Heart left ventricle (tissue), 16 donors: ENCODE data around the gene SNTB2. TPM values are rescaled to one million over a fixed set of nuclear protein-coding genes. Genes with fewer than 3 reads are reported as not detected.
A peak's percentile ranks its signal among the peaks of the same experiment; 100 is the strongest.
"Not testable (repeated sequence)": the region's sequence is repeated elsewhere in the genome, so short reads cannot be mapped to it uniquely, and the experiment has no call there.

Experiments
- ATAC-seq, 4 donors: fragments of 200-7000 bp; cut with Tn5 transposase; one replicate each; pipeline ENCODE4 v1.9.1; 2020 to 2022; ENCODE audit warnings: moderate library complexity in 4 of 4, mild to moderate bottlenecking in 3 of 4, moderate number of reproducible peaks in 1 of 4
- DNase-seq, 5 donors: peaks; one replicate each; pipeline ENCODE4 v3.0.0-alpha.2; 2020
- H3K27ac ChIP-seq, 12 donors: fragments of 200-600 bp; sonication (generic) in 4 of 12; one replicate each; pipeline versions ENCODE4 v1.5.0 to v1.8.0; 2016 to 2022; ENCODE audit warnings: mild to moderate bottlenecking in 2 of 12
- H3K27me3 ChIP-seq, 9 donors: fragments of 200-600 bp; sonication (generic) in 2 of 9; one replicate each; pipeline versions ENCODE4 v1.5.1 to v1.8.0; 2016 to 2022; ENCODE audit warnings: mild to moderate bottlenecking in 3 of 9
- H3K36me3 ChIP-seq, 9 donors: fragments of 200-600 bp; sonication (generic) in 2 of 9; one replicate each; pipeline versions ENCODE4 v1.5.0 to v1.8.0; 2018 to 2022; ENCODE audit warnings: mild to moderate bottlenecking in 2 of 9
- H3K4me1 ChIP-seq, 12 donors: fragments of 200-600 bp; sonication (generic) in 4 of 12; one replicate each; pipeline versions ENCODE4 v1.5.0 to v1.8.0; 2016 to 2022; ENCODE audit warnings: mild to moderate bottlenecking in 3 of 12
- H3K4me3 ChIP-seq, 12 donors: fragments of 200-600 bp; sonication (generic) in 4 of 12; one replicate each; pipeline versions ENCODE4 v1.5.0 to v1.8.0; 2017 to 2022; ENCODE audit warnings: mild to moderate bottlenecking in 9 of 12, moderate library complexity in 4 of 12
- H3K9me3 ChIP-seq, 12 donors: fragments of 200-600 bp; sonication (generic) in 4 of 12; one replicate each; pipeline versions ENCODE4 v1.5.0 to v1.8.0; 2016 to 2022; ENCODE audit warnings: mild to moderate bottlenecking in 1 of 12
- POLR2A ChIP-seq, 2 donors: fragments of 450-650 bp; IDR thresholded peaks; one replicate each; pipeline ENCODE4 v1.6.1; 2017; ENCODE audit warnings: antibody characterized with exemption in 2 of 2, mild to moderate bottlenecking in 2 of 2, moderate library complexity in 2 of 2
- WGBS, 4 donors: extraction: QIAGEN DNeasy Blood & Tissue Kit in 2 of 4; methylation state at CpG; one replicate each; pipeline versions ENCODE4 v1.1.5 to v1.1.7; 2013 to 2018; 5-methylcytosine and 5-hydroxymethylcytosine counted together
- intact Hi-C, 10 donors: fragments of 100-400 bp; cut with DNase I; formaldehyde crosslinking; loops; one replicate each; pipeline versions ENCODE4 v1.11.1 to v1.14.2; 2022
- polyA plus RNA-seq, 2 donors: library from polyadenylated mRNA; stranded (reverse); fragments of 200-250 nt; gene quantifications; one replicate each; pipeline ENCODE4 v1.2.3, GENCODE V29; 2013
- total RNA-seq, 9 donors: library from RNA; depleted of rRNA in 2 of 9; stranded (reverse); fragments of >200 nt in 2 of 9; fragmentation: NEBNext Ultra II Directional in 3 of 9; extraction: Animal tissue kit (Norgen Biotek cat#: 25700) in 3 of 9; gene quantifications; one replicate each; pipeline versions ENCODE4 v1.1.0 to v1.2.4, GENCODE V29; 2016 to 2023
- TF ChIP-seq, protein P1 (sequence below), 12 donors: fragments of 200-600 bp; sonication (generic) in 4 of 12; IDR thresholded peaks; one replicate each; pipeline versions ENCODE4 v1.5.0 to v1.8.0; 2018 to 2022; ENCODE audit warnings: antibody characterized with exemption in 12 of 12, mild to moderate bottlenecking in 5 of 12
- donor health status: ischemic (EF 13 %, LVEDD 7.1; RV severe dilation, severe dysfunction).
- donor health status: healthy with polysubstance abuse.
- donor health status: DM: no; HTN: yes; CAD: no.
- donor health status: DM: no; HTN: no; CAD: no.
- donor health status: ischemic (EF 25% LVEDD 6.9; RV normal size, moderate dysfunction).
- donor health status: ischemic (EF 25% LVEDD 5.7; RV mildly dilated, moderate dysfunction).
- donor health status: healthy.
- donor health status: DM: yes; HTN: yes; CAD: no.
- donor health status: ischemic (EF 35%, LVEDD 5.7; RV mildly dilated, moderate dysfunction).
- donor health status: nonischemic (EF 11% LVEDD 7.7; RV severe dilation, severe dysfunction).
- donor health status: DM: yes; HTN: yes; CAD: no.
- donor health status: PGD.
- donor health status: ischemic (EF 29% LVEDD 5.4; RV normal size, mild dysfunction).
- donor health status: nonischemic (EF 23%, LVEDD 6.1; RV moderate dilation, normal function).

Gene SNTB2
- total and polyA plus RNA-seq, 11 donors, result 2.2 to 28.5 (median 13.0) TPM

DNA sequence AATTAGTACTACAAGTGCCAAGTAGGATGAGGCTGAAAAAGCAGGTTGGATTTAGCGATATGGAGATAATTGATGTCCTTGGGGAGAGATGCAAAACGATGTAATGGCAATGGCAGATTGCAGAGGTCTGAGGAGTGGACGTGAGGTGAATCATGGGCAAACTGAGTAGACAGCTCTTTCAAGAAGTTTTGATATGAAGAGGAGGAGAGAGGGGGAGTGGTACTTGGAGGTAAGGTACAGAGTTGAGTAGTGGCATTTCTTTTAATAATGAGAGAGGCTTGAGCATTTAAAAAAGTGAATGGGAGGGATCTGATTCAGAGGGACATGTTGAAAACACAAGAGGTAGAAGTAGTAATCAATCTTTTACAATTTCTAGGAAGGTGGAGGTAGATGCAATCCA, 106.4 kb downstream of the SNTB2 start:
- Histone ChIP-seq H3K27ac (no peak overlapping the region), H3K4me3 (no peak overlapping the region), H3K36me3 (peaks cover 0 to 16% (median 0%) of the 10 kb centered on the region in 9 donors), H3K9me3 (no peaks in the 10 kb centered on the region), H3K4me1 (no peaks in the 10 kb centered on the region), H3K27me3 (no peaks in the 10 kb centered on the region)
- TF ChIP-seq POLR2A (IDR thresholded peaks at IDR 0.05), result no peak
- TF ChIP-seq, protein P1, sequence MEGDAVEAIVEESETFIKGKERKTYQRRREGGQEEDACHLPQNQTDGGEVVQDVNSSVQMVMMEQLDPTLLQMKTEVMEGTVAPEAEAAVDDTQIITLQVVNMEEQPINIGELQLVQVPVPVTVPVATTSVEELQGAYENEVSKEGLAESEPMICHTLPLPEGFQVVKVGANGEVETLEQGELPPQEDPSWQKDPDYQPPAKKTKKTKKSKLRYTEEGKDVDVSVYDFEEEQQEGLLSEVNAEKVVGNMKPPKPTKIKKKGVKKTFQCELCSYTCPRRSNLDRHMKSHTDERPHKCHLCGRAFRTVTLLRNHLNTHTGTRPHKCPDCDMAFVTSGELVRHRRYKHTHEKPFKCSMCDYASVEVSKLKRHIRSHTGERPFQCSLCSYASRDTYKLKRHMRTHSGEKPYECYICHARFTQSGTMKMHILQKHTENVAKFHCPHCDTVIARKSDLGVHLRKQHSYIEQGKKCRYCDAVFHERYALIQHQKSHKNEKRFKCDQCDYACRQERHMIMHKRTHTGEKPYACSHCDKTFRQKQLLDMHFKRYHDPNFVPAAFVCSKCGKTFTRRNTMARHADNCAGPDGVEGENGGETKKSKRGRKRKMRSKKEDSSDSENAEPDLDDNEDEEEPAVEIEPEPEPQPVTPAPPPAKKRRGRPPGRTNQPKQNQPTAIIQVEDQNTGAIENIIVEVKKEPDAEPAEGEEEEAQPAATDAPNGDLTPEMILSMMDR (IDR thresholded peaks at IDR 0.05), result no peak
- intact Hi-C loops, result no loop called here
- ATAC-seq, result no peak
- DNase-seq, result peak in 1 of 5 donors; percentile 3
- WGBS, 4 donors, result 55 to 71% (median 60%) methylated on average over 3 of the region's 3 CpGs

DNA sequence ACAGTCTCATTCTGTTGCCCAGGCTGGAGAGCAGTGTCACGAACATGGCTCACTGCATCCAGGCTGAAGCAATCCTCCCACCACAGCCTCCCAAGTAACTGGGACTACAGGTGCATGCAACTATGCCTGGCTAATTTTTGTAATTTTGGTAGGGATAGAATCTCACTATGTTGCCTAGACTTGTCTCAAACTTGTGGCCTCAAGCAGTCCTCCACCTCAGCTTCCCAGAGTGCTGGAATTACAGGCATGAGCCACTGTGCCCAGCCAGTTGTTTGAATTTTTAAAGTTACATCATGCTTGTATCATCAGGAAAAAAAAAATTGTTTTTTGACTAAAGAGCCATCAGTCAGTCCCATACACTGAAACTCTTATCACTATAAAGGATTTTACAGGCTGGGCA, 107.1 kb downstream of the SNTB2 start:
- Histone ChIP-seq H3K4me1 (no peaks in the 10 kb centered on the region), H3K9me3 (no peaks in the 10 kb centered on the region), H3K27me3 (no peaks in the 10 kb centered on the region), H3K27ac (no peak overlapping the region), H3K4me3 (no peak overlapping the region), H3K36me3 (peaks cover 0 to 13% (median 0%) of the 10 kb centered on the region in 9 donors)
- 95 to 100% (median 99%) methylated on average over 1 of the region's 1 CpG for WGBS, 4 donors
- TF ChIP-seq POLR2A (IDR thresholded peaks at IDR 0.05), result no peak
- TF ChIP-seq, protein P1 (IDR thresholded peaks at IDR 0.05), result no peak
- ATAC-seq, result no peak
- intact Hi-C loops, result no loop called here
- no peak for DNase-seq

- H3K4me3 ChIP-seq, ATAC-seq, H3K27ac ChIP-seq, H3K4me1 ChIP-seq, H3K27me3 ChIP-seq, H3K9me3 ChIP-seq, intact Hi-C loops: not testable (repeated sequence)
- peaks cover 0 to 28% (median 23%) of the 10 kb centered on the region in 9 donors for H3K36me3 ChIP-seq
- WGBS, 4 donors, result 98 to 100% (median 98%) methylated on average over 7 of the region's 7 CpGs
- peak in 1 of 5 donors; percentile 3 for DNase-seq
Observed at GRCh38 chr16:69296771-69297170, 109.8 kb downstream of the SNTB2 start.

GRCh38 chr16:69298261-69298660, 111.3 kb downstream of the SNTB2 start:
- Histone ChIP-seq H3K36me3 (peaks cover 0 to 40% (median 28%) of the 10 kb centered on the region in 9 donors), H3K27me3 (no peaks in the 10 kb centered on the region)

More at GRCh38 chr16:69298261-69298660, 111.3 kb downstream of the SNTB2 start:
- Histone ChIP-seq H3K9me3 (no peaks in the 10 kb centered on the region), H3K4me3 (no peak overlapping the region), H3K4me1 (no peaks in the 10 kb centered on the region), H3K27ac (no peak overlapping the region)
- DNase-seq, result peak in 1 of 5 donors; percentile 2
- 94 to 98% (median 96%) methylated on average over 4 of the region's 4 CpGs for WGBS, 4 donors
- no peak for TF ChIP-seq POLR2A (IDR thresholded peaks at IDR 0.05)
- TF ChIP-seq, protein P1 (IDR thresholded peaks at IDR 0.05), result no peak
- no peak for ATAC-seq
- intact Hi-C loops, result no loop called here
